ENCODE measurements around the gene GON4L. TPM values are rescaled to one million over a fixed set of nuclear protein-coding genes. Genes with fewer than 3 reads are reported as not detected.
A peak's percentile ranks its signal among the peaks of the same experiment; 100 is the strongest.
"Not testable (repeated sequence)": the region's sequence is repeated elsewhere in the genome, so short reads cannot be mapped to it uniquely, and the experiment has no call there.

Gene GON4L
- total and polyA plus RNA-seq, 3 experiments from 2014 or later, result 42.9 to 60.8 (median 53.3) TPM

DNA sequence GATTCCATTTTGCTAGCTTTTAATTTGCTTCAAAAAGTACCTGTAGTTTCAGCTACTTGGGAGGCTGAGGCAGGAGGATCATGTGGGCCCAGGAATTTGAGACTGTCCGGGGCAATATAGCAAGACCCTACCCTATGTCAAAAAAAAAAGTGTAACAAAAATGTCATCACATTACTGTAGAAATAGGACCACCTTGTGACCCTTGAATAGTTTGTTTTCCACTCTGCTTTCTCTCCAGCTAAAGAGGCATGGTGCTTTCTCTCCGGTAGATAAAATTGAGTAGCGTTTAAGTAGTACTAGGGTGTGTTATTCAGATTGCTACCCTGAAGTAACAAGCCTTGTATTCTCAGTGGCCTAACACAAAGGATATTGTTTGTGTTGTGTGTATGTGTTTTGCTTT lies 144.4 kb downstream of the GON4L start:
- H3K4me3 ChIP-seq (ENCODE audit: low read length); POLR2A ChIA-PET; H3K9me3 ChIP-seq (ENCODE audit: low read length); H3K9me3 Mint-ChIP-seq; H3K4me1 ChIP-seq (ENCODE audit: insufficient read depth, low read length); H3K4me3 Mint-ChIP-seq; H3K27me3 ChIP-seq (ENCODE audit: insufficient read depth, low read length, poor library complexity, severe bottlenecking); DNase-seq; H3K27me3 Mint-ChIP-seq; H3K27ac ChIP-seq (ENCODE audit: low read depth, low read length): not testable (repeated sequence)
- H3K36me3 ChIP-seq (ENCODE audit: insufficient read depth, low read length), result peaks cover 18% of the 10 kb centered on the region
- CTCF ChIA-PET, result interaction anchor here (0.8 kb wide), 1 partner anchor 33 kb away, joined by 3 read pairs; no protein-coding TSS in a partner anchor
- peak overlapping the region in 1 of 8 donors; percentile 13 for H3K27ac Mint-ChIP-seq
- H3K4me1 Mint-ChIP-seq, result peaks cover 11 to 23% (median 21%) of the 10 kb centered on the region in 3 donors
- H3K36me3 Mint-ChIP-seq, result peaks cover 0 to 53% (median 14%) of the 10 kb centered on the region in 3 donors

DNA sequence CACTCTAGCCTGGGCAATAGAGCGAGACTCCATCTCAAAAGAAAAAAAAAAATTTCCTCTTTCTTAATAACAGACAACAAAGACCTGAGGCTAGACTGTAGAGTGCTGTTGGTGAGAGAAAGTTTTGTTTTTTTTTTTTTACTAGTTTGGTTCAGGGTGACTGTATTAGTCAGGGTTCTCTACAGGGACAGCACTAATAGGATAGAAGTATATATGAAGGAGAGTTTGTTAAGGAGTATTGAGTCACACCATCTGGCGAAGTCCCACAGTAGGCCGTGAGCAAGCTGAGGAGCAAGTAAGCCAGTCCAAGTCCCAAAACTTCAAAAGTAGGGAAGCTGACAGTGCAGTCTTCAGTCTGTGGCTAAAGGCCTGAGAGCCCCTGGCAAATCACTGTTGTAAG lies 145.6 kb downstream of the GON4L start:
- not testable (repeated sequence) for DNase-seq; H3K9me3 ChIP-seq (ENCODE audit: low read length)
- H3K27ac Mint-ChIP-seq, result peak overlapping the region in 1 of 8 donors; percentile 33

GRCh38 chr1:155709391-155709790 lies 147.6 kb downstream of the GON4L start:
- POLR2A ChIA-PET, result no interaction called here
- Mint-ChIP-seq H3K9me3 (no peaks in the 10 kb centered on the region), H3K36me3 (peaks cover 0 to 35% (median 7%) of the 10 kb centered on the region in 3 donors), H3K27me3 (no peaks in the 10 kb centered on the region), H3K4me1 (peaks cover 8 to 24% (median 16%) of the 10 kb centered on the region in 3 donors), H3K4me3 (no peak overlapping the region), H3K27ac (no peak overlapping the region)
- Histone ChIP-seq H3K4me1 (ENCODE audit: insufficient read depth, low read length) (no peaks in the 10 kb centered on the region), H3K36me3 (ENCODE audit: insufficient read depth, low read length) (peaks cover 10% of the 10 kb centered on the region), H3K27me3 (ENCODE audit: insufficient read depth, low read length, poor library complexity, severe bottlenecking) (no peaks in the 10 kb centered on the region), H3K4me3 (ENCODE audit: low read length) (no peak overlapping the region), H3K9me3 (ENCODE audit: low read length) (no peaks in the 10 kb centered on the region), H3K27ac (ENCODE audit: low read depth, low read length) (no peak overlapping the region)
- no peak for DNase-seq
- CTCF ChIA-PET, result interaction anchor here (1.3 kb wide), 1 partner anchor 34 kb away, joined by 3 read pairs; no protein-coding TSS in a partner anchor

More for the DNA sequence above, 145.6 kb downstream of the GON4L start:
- H3K27ac ChIP-seq (ENCODE audit: low read depth, low read length); H3K4me3 ChIP-seq (ENCODE audit: low read length); POLR2A ChIA-PET; H3K4me3 Mint-ChIP-seq; H3K27me3 ChIP-seq (ENCODE audit: insufficient read depth, low read length, poor library complexity, severe bottlenecking); H3K9me3 Mint-ChIP-seq; H3K27me3 Mint-ChIP-seq; H3K4me1 ChIP-seq (ENCODE audit: insufficient read depth, low read length); CTCF ChIA-PET: not testable (repeated sequence)
- peaks cover 13% of the 10 kb centered on the region for H3K36me3 ChIP-seq (ENCODE audit: insufficient read depth, low read length)
- Mint-ChIP-seq H3K36me3 (peaks cover 0 to 45% (median 14%) of the 10 kb centered on the region in 3 donors), H3K4me1 (peaks cover 8 to 19% (median 19%) of the 10 kb centered on the region in 3 donors)

- POLR2A ChIA-PET, result no interaction called here
- H3K36me3 Mint-ChIP-seq, result peaks cover 0 to 19% (median 3%) of the 10 kb centered on the region in 3 donors
- Histone ChIP-seq H3K9me3 (ENCODE audit: low read length) (no peaks in the 10 kb centered on the region), H3K36me3 (ENCODE audit: insufficient read depth, low read length) (no peaks in the 10 kb centered on the region), H3K4me3 (ENCODE audit: low read length) (no peak overlapping the region), H3K4me1 (ENCODE audit: insufficient read depth, low read length) (no peaks in the 10 kb centered on the region), H3K27ac (ENCODE audit: low read depth, low read length) (no peak overlapping the region), H3K27me3 (ENCODE audit: insufficient read depth, low read length, poor library complexity, severe bottlenecking) (no peaks in the 10 kb centered on the region)
- H3K27me3 Mint-ChIP-seq, result no peaks in the 10 kb centered on the region
- no peaks in the 10 kb centered on the region for H3K9me3 Mint-ChIP-seq
- peak overlapping the region in 1 of 8 donors; percentile 64 for H3K27ac Mint-ChIP-seq
- CTCF ChIA-PET, result no interaction called here
- no peak for DNase-seq
- no peak overlapping the region for H3K4me3 Mint-ChIP-seq
- peaks cover 14 to 41% (median 24%) of the 10 kb centered on the region in 3 donors for H3K4me1 Mint-ChIP-seq
Measured at GRCh38 chr1:155706139-155706538, 150.9 kb downstream of the GON4L start.

- H3K4me1 ChIP-seq (ENCODE audit: insufficient read depth, low read length); DNase-seq; H3K27ac ChIP-seq (ENCODE audit: low read depth, low read length); H3K36me3 ChIP-seq (ENCODE audit: insufficient read depth, low read length); H3K27me3 ChIP-seq (ENCODE audit: insufficient read depth, low read length, poor library complexity, severe bottlenecking); H3K9me3 Mint-ChIP-seq; H3K4me3 Mint-ChIP-seq; H3K4me3 ChIP-seq (ENCODE audit: low read length); CTCF ChIA-PET; H3K9me3 ChIP-seq (ENCODE audit: low read length); POLR2A ChIA-PET; H3K27me3 Mint-ChIP-seq: not testable (repeated sequence)
- H3K36me3 Mint-ChIP-seq, result peaks cover 0 to 11% (median 3%) of the 10 kb centered on the region in 3 donors
- H3K27ac Mint-ChIP-seq, result peak overlapping the region in 5 of 8 donors; percentile 2 to 77 (median 43)
- H3K4me1 Mint-ChIP-seq, result peaks cover 17 to 46% (median 31%) of the 10 kb centered on the region in 3 donors
Measured at GRCh38 chr1:155704414-155704813, 152.6 kb downstream of the GON4L start.

DNA sequence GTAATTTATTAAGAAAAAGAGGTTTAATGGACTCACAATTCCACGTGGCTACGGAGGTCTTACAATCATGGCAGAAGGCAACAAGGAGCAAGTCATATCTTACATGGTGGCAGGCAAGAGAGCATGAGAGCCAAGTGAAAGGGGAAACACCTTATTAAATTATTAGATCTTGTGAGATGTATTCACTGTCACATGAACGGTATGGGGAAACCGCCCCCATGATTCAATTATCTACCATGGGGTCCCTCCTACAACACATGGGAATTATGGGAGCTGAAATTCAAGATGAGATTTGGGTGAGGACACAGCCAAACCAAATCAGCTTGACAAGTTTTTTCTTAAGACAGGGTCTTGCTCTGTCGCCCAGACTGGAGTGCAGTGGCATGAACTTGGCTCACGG lies 153.8 kb downstream of the GON4L start:
- H3K9me3 ChIP-seq (ENCODE audit: low read length), result no peaks in the 10 kb centered on the region
- no peaks in the 10 kb centered on the region for H3K36me3 ChIP-seq (ENCODE audit: insufficient read depth, low read length)
- ChIA-PET POLR2A (no interaction called here), CTCF (no interaction called here)
- no peak overlapping the region for H3K4me3 Mint-ChIP-seq
- H3K4me3 ChIP-seq (ENCODE audit: low read length), result no peak overlapping the region
- H3K27me3 ChIP-seq (ENCODE audit: insufficient read depth, low read length, poor library complexity, severe bottlenecking), result no peaks in the 10 kb centered on the region
- no peak for DNase-seq
- no peaks in the 10 kb centered on the region for H3K4me1 ChIP-seq (ENCODE audit: insufficient read depth, low read length)
- H3K27ac ChIP-seq (ENCODE audit: low read depth, low read length), result no peak overlapping the region
- peak overlapping the region in 4 of 8 donors; percentile 7 to 82 (median 48) for H3K27ac Mint-ChIP-seq
- no peaks in the 10 kb centered on the region for H3K9me3 Mint-ChIP-seq
- H3K36me3 Mint-ChIP-seq, result peaks cover 0 to 8% (median 3%) of the 10 kb centered on the region in 3 donors
- H3K27me3 Mint-ChIP-seq, result no peaks in the 10 kb centered on the region
- peaks cover 18 to 53% (median 43%) of the 10 kb centered on the region in 3 donors for H3K4me1 Mint-ChIP-seq

DNA sequence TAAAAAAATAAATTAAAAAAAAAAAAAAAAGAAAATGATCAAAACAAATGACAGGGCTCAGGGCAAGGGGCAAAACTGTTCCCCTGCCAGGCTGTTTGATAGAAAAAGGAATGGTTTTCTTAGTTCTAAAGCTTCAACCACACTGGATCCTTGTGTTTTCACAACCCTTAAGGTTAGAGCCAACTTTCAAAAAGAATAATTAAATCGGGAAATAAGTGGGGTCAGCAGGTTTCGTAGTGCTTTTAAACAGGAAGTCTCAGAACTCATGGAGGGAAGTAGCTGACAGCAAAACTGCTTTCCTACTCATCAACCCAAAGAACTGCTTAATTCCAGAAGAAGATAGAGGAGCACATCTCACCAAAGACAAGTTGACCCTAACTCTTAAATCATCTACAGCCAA lies 155.3 kb downstream of the GON4L start:
- H3K4me1 Mint-ChIP-seq, result peaks cover 22 to 57% (median 49%) of the 10 kb centered on the region in 3 donors
- H3K9me3 Mint-ChIP-seq, POLR2A ChIA-PET: not testable (repeated sequence)

More for the DNA sequence above, 155.3 kb downstream of the GON4L start:
- CTCF ChIA-PET; DNase-seq; H3K27ac ChIP-seq (ENCODE audit: low read depth, low read length); H3K4me3 Mint-ChIP-seq; H3K27ac Mint-ChIP-seq; H3K4me1 ChIP-seq (ENCODE audit: insufficient read depth, low read length); H3K4me3 ChIP-seq (ENCODE audit: low read length); H3K36me3 ChIP-seq (ENCODE audit: insufficient read depth, low read length); H3K27me3 Mint-ChIP-seq; H3K36me3 Mint-ChIP-seq; H3K9me3 ChIP-seq (ENCODE audit: low read length); H3K27me3 ChIP-seq (ENCODE audit: insufficient read depth, low read length, poor library complexity, severe bottlenecking): not testable (repeated sequence)
